ENCODE measurements around the gene ZNRD2. TPM values are rescaled to one million over a fixed set of nuclear protein-coding genes. Genes with fewer than 3 reads are reported as not detected.

The ZNRD2 gene
- total RNA-seq, 1 experiment from 2014 or later = 66.8 TPM

- POLR2A ChIA-PET = no interaction called here
- intact Hi-C loops (cut with micrococcal nuclease) = no loop called here
- ATAC-seq (no peak), DNase-seq (ENCODE audit: low read depth, low spot score) (no peak)
- H2AFZ ChIP-seq (ENCODE audit: low read depth, low read length, poor library complexity, severe bottlenecking) = no peak overlapping the region
- no peak overlapping the region for H3K27ac ChIP-seq (ENCODE audit: low read depth, low read length)
- H3K36me3 ChIP-seq (ENCODE audit: control insufficient read depth in 1 of 2, insufficient read depth in 2 of 2, low read length in 2 of 2) = peaks cover 5 to 18% of the 10 kb centered on the region in 2 experiments
- H3K79me2 ChIP-seq (ENCODE audit: insufficient read depth, low read length) = peaks cover 1% of the 10 kb centered on the region; the same call in 1 of the 2 replicates
- H3K9ac ChIP-seq (ENCODE audit: low read length) = no peak overlapping the region
- TF ChIP-seq SP1 (IDR thresholded peaks at IDR 0.05; ENCODE audit: low read depth) (no peak), REST (IDR thresholded peaks at IDR 0.05; ENCODE audit: low read depth) (no peak), EZH2phosphoT487 (IDR thresholded peaks at IDR 0.05; ENCODE audit: borderline replicate concordance) (no peak), EZH2 (IDR thresholded peaks at IDR 0.05) (no peak), YY1 (IDR thresholded peaks at IDR 0.05; ENCODE audit: extremely low read depth, insufficient replicate concordance, low read depth, low read length) (no peak)
- no peaks in the 10 kb centered on the region for H3K27me3 ChIP-seq (ENCODE audit: insufficient read depth, low read length)
- BruUV-seq (replicated peaks) = no TSS peak
- CTCF ChIA-PET = no interaction called here
- no peaks in the 10 kb centered on the region for H3K9me3 ChIP-seq (ENCODE audit: control insufficient read depth in 1 of 2, insufficient read depth in 1 of 2, low read depth in 1 of 2, low read length in 2 of 2)
- no peaks in the 10 kb centered on the region for H3K9me2 ChIP-seq (ENCODE audit: insufficient read depth)
- H3K4me3 ChIP-seq (replicated peaks in 1 of 2; ENCODE audit: low read depth in 1 of 2, low read length in 2 of 2) = no peak overlapping the region
- no peaks in the 10 kb centered on the region for H4K20me1 ChIP-seq (ENCODE audit: insufficient read depth)
- RAD21 ChIA-PET (ENCODE audit: low non-redundant PET in 1 of 2, low total read pairs in 2 of 2, uncharacterized antibody in 2 of 2, unreplicated experiment in 2 of 2) = no interaction called here
- H3K4me2 ChIP-seq (ENCODE audit: low read length) = no peak overlapping the region
- peaks cover 36 to 46% of the 10 kb centered on the region in 2 experiments for H3K4me1 ChIP-seq (ENCODE audit: control insufficient read depth in 1 of 2, insufficient read depth in 2 of 2, low read length in 2 of 2)
Measured at GRCh38 chr11:65549096-65549495, 21.2 kb upstream of the ZNRD2 start.
